DND-41 (cell line): ENCODE measurements around the gene EDC4.

Experiments
- ATAC-seq: fragments of 200-7000 bp; cut with Tn5 transposase; 3 replicates; pipeline ENCODE4 v1.9.1; 2021; ENCODE audit warnings: low read depth; ENCODE audit not compliant: insufficient read depth
- DNase-seq: peaks from one replicate; pipeline ENCODE4 v3.0.0-alpha.2; 2020
- H2AFZ ChIP-seq: 2 replicates; pipeline ENCODE4 v1.6.0; 2012; ENCODE audit warnings: low read depth, low read length
- H3K27ac ChIP-seq: 2 replicates; pipeline ENCODE4 v1.5.1; 2012; ENCODE audit warnings: low read length, inconsistent platforms
- H3K27me3 ChIP-seq: fragments of 200-600 bp; sonication (generic); 2 replicates; pipeline ENCODE4 v1.6.0; 2012; ENCODE audit warnings: low read length, mild to moderate bottlenecking, inconsistent platforms; ENCODE audit not compliant: insufficient read depth, poor library complexity
- H3K36me3 ChIP-seq: 2 replicates; pipeline ENCODE4 v1.5.1; 2012; ENCODE audit warnings: low read length, inconsistent platforms; ENCODE audit not compliant: insufficient read depth
- H3K4me1 ChIP-seq: 2 replicates; pipeline ENCODE4 v1.5.1; 2012; ENCODE audit warnings: mild to moderate bottlenecking, low read length; ENCODE audit not compliant: insufficient read depth
- H3K4me2 ChIP-seq: 2 replicates; pipeline ENCODE4 v1.6.0; 2012; ENCODE audit warnings: mild to moderate bottlenecking, moderate library complexity, low read length, inconsistent platforms; ENCODE audit not compliant: insufficient read depth
- H3K4me3 ChIP-seq, 2 experiments: fragments of 200-600 bp in 1 of 2; shearing (Covaris generic) in 1 of 2; 2 replicates each; pipeline ENCODE4 v1.5.1; 2012 to 2016; ENCODE audit warnings: inconsistent platforms in 2 of 2, low read length in 2 of 2, mild to moderate bottlenecking in 2 of 2, low read depth in 1 of 2, moderate library complexity in 1 of 2
- H3K79me2 ChIP-seq: 2 replicates; pipeline ENCODE4 v1.6.0; 2012; ENCODE audit warnings: low read length, inconsistent platforms; ENCODE audit not compliant: insufficient read depth
- H3K9ac ChIP-seq: 2 replicates; pipeline ENCODE4 v1.6.0; 2012; ENCODE audit warnings: low read depth, mild to moderate bottlenecking, inconsistent platforms, low read length, moderate library complexity
- H3K9me3 ChIP-seq: 2 replicates; pipeline ENCODE4 v1.5.1; 2012; ENCODE audit warnings: low read length, moderate library complexity, mild to moderate bottlenecking, inconsistent platforms; ENCODE audit not compliant: insufficient read depth, severe bottlenecking
- H4K20me1 ChIP-seq: 2 replicates; pipeline ENCODE4 v1.6.0; 2012; ENCODE audit warnings: low read length; ENCODE audit not compliant: insufficient read depth
- EZH2 ChIP-seq: IDR thresholded peaks from 3 replicates; pipeline ENCODE4 v1.6.1; 2012; ENCODE audit warnings: borderline replicate concordance, low read depth, mild to moderate bottlenecking, moderate library complexity, low read length, inconsistent platforms; ENCODE audit not compliant: severe bottlenecking
- TF ChIP-seq, protein P1 (sequence below): IDR thresholded peaks from 2 replicates; pipeline ENCODE4 v1.5.1; 2012; ENCODE audit warnings: borderline replicate concordance, low read length, moderate library complexity, mild to moderate bottlenecking; ENCODE audit not compliant: poor library complexity, severe bottlenecking; ENCODE audit errors: extremely low read depth

EDC4 gene

DNA sequence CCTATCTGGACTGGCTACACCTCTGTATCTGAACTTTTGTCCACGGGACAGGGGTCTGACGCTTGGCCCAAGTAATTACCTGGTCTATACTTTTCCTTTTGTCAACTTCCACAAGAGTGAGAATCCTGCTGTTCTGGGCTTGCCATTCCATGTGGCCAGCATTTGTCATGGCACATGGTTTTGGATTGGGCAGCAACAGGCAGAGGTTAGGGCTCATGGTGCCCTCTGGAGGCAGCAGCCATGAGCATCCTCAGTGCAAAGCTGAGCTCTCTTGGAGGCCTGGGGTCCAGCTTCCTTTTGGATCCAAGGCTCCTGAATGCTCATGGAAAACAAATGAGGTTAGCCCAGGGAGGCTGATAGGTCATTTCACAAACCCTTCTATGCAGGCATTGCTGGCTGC, 7.5 kb upstream of the EDC4 start:
- no peaks in the 10 kb centered on the region for H3K4me1 ChIP-seq
- H3K4me2 ChIP-seq = no peak overlapping the region
- no peaks in the 10 kb centered on the region for H3K27me3 ChIP-seq
- H2AFZ ChIP-seq = no peak overlapping the region
- no peak overlapping the region for H3K4me3 ChIP-seq
- H4K20me1 ChIP-seq = peaks cover 64% of the 10 kb centered on the region
- H3K79me2 ChIP-seq = peaks cover 68% of the 10 kb centered on the region
- H3K27ac ChIP-seq = no peak overlapping the region
- TF ChIP-seq EZH2 = no peak
- TF ChIP-seq, protein P1, sequence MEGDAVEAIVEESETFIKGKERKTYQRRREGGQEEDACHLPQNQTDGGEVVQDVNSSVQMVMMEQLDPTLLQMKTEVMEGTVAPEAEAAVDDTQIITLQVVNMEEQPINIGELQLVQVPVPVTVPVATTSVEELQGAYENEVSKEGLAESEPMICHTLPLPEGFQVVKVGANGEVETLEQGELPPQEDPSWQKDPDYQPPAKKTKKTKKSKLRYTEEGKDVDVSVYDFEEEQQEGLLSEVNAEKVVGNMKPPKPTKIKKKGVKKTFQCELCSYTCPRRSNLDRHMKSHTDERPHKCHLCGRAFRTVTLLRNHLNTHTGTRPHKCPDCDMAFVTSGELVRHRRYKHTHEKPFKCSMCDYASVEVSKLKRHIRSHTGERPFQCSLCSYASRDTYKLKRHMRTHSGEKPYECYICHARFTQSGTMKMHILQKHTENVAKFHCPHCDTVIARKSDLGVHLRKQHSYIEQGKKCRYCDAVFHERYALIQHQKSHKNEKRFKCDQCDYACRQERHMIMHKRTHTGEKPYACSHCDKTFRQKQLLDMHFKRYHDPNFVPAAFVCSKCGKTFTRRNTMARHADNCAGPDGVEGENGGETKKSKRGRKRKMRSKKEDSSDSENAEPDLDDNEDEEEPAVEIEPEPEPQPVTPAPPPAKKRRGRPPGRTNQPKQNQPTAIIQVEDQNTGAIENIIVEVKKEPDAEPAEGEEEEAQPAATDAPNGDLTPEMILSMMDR = peak; percentile 61
- peaks cover 88% of the 10 kb centered on the region for H3K36me3 ChIP-seq
- no peaks in the 10 kb centered on the region for H3K9me3 ChIP-seq
- no peak overlapping the region for H3K9ac ChIP-seq
- peak; percentile 73 for ATAC-seq
- DNase-seq = peak; percentile 38

GRCh38 chr16:67868290-67868689, 4.6 kb upstream of the EDC4 start:
- Histone ChIP-seq H3K4me1 (peaks cover 8% of the 10 kb centered on the region), H2AFZ (no peak overlapping the region), H3K27ac (no peak overlapping the region), H3K36me3 (peaks cover 82% of the 10 kb centered on the region), H3K79me2 (peaks cover 43% of the 10 kb centered on the region), H4K20me1 (peaks cover 36% of the 10 kb centered on the region), H3K27me3 (no peaks in the 10 kb centered on the region), H3K9ac (no peak overlapping the region), H3K9me3 (no peaks in the 10 kb centered on the region), H3K4me3 (no peak overlapping the region), H3K4me2 (no peak overlapping the region)
- TF ChIP-seq EZH2 = no peak
- TF ChIP-seq, protein P1 = no peak
- DNase-seq (no peak), ATAC-seq (no peak)

DNA sequence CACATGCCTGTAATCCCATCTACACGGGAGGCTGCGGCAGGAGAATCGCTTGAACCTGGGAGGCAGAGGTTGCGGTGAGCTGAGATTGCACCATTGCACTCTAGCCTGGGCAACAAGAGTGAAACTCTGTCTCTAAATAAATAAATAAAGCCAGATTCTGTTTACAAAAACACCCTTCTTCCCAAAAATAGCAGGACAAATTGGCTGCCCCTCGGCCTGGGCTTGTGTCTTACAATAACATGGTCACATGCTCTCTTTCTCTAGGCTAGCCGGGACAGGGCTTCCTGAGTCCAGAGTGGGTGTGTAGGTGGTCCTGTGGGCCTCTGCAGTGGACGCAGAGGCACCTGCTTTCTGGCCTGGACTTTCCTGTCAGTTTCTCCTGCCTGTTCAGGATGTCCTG, 3.2 kb upstream of the EDC4 start:
- no peak overlapping the region for H3K27ac ChIP-seq
- TF ChIP-seq EZH2 = no peak
- TF ChIP-seq, protein P1 = no peak

DNA sequence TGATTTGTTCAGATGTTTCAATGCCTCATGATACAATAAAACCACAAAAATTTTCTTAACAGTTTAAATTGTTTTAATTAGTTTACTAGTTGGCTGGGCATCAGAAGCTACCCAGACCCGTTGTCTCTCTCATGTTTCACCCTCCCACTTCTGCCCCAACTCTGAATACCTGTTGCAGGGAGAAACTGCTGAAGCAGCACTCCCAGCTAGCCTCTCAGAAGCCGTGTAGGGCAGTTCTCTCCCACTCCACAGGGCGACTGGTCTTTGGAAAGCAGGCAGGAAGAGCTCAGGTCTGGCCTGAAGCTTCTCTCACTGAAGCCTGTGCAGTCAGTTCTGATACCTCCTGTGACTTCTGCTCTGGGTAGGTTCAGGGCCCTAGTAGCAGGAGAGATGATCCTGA, 1.6 kb upstream of the EDC4 start:
- no peak overlapping the region for H2AFZ ChIP-seq
- TF ChIP-seq, protein P1 = no peak
- no peak for TF ChIP-seq EZH2
- peaks cover 33% of the 10 kb centered on the region for H3K4me1 ChIP-seq
- DNase-seq (no peak), ATAC-seq (no peak)
- peaks cover 47% of the 10 kb centered on the region for H3K79me2 ChIP-seq
- H4K20me1 ChIP-seq = peaks cover 41% of the 10 kb centered on the region
- H3K27ac ChIP-seq = no peak overlapping the region
- H3K9ac ChIP-seq = no peak overlapping the region
- H3K27me3 ChIP-seq = no peaks in the 10 kb centered on the region
- H3K4me2 ChIP-seq = no peak overlapping the region
- H3K36me3 ChIP-seq = peaks cover 76% of the 10 kb centered on the region
- H3K4me3 ChIP-seq = no peak overlapping the region
- H3K9me3 ChIP-seq = no peaks in the 10 kb centered on the region

More for the DNA sequence above, 3.2 kb upstream of the EDC4 start:
- Histone ChIP-seq H3K36me3 (peaks cover 76% of the 10 kb centered on the region), H3K4me1 (peaks cover 19% of the 10 kb centered on the region), H3K9me3 (no peaks in the 10 kb centered on the region), H4K20me1 (peaks cover 35% of the 10 kb centered on the region), H3K4me3 (no peak overlapping the region), H2AFZ (no peak overlapping the region), H3K4me2 (no peak overlapping the region), H3K9ac (no peak overlapping the region), H3K79me2 (peaks cover 44% of the 10 kb centered on the region), H3K27me3 (no peaks in the 10 kb centered on the region)
- ATAC-seq = no peak
- no peak for DNase-seq
